T-helper 1 cell (primary cell): ENCODE data around the gene MAP3K7CL.

ENCODE experiments used
- DNase-seq, 5 donors: peaks; one replicate each; pipeline ENCODE4 v3.0.0-alpha.2; 2012 to 2020

MAP3K7CL gene

DNA sequence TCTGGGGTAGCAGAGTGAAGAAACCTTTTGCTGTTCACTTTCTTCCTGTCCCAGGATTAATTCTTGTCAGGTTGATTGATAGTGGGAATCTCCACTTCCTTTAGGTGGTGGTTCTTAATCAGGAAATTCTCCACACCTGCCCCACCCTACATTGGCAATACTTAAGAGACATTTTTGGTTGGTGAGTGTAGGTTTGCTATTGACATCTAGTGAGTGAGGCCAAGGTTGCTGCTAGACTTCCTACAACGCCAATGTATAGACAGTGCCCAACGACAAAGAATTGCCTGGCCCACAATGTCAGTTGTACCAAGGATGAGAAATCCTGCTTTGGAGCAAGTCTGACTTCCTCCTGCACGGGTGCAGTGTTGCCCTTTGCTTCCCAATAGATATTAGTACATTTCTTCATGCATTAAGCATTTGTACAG lies 38.5 kb downstream of the MAP3K7CL start:
- DNase-seq: no peak

- DNase-seq: no peak
These were observed 40.5 kb downstream of the MAP3K7CL start for GRCh38 chr21:29170944-29171343.

GRCh38 chr21:29172282-29172681 lies 41.8 kb downstream of the MAP3K7CL start:
- no peak for DNase-seq

DNA sequence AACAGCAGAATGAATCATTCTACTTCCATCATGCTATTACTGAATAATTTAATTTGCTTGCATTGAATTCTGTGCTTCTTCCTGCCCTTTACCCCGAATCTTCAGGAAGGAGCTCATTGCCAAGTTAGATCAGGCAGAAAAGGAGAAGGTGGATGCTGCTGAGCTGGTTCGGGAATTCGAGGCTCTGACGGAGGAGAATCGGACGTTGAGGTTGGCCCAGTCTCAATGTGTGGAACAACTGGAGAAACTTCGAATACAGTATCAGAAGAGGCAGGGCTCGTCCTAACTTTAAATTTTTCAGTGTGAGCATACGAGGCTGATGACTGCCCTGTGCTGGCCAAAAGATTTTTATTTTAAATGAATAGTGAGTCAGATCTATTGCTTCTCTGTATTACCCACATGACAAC lies 44.2 kb downstream of the MAP3K7CL start:
- no peak for DNase-seq

DNA sequence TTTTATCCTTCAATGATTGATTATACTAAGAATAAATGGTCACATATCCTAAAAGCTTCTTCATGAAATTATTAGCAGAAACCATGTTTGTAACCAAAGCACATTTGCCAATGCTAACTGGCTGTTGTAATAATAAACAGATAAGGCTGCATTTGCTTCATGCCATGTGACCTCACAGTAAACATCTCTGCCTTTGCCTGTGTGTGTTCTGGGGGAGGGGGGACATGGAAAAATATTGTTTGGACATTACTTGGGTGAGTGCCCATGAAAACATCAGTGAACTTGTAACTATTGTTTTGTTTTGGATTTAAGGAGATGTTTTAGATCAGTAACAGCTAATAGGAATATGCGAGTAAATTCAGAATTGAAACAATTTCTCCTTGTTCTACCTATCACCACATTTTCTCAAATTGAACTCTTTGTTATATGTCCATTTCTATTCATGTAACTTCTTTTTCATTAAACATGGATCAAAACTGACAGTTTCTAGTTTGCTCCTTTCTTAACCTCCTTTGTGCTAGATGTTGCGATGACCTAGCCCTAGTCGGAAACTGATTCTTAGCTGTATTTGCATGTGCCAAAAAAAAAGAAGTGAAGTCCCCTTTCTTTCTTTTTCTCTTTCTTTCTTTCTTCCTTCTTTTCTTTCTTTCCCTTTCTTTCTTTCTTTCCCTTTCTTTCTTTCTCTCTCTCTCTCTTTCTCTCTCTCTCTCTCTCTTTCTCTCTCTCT lies 45.1 kb downstream of the MAP3K7CL start:
- DNase-seq: no peak

GRCh38 chr21:29176471-29177120 lies 46.2 kb downstream of the MAP3K7CL start:
- DNase-seq: no peak

GRCh38 chr21:29177800-29178199 lies 47.4 kb downstream of the MAP3K7CL start:
- DNase-seq: no peak

GRCh38 chr21:29178926-29179325 lies 48.5 kb downstream of the MAP3K7CL start:
- DNase-seq: no peak

GRCh38 chr21:29179503-29179902 lies 49.1 kb downstream of the MAP3K7CL start:
- no peak for DNase-seq

- DNase-seq: peak in 1 of 5 donors; percentile 52
These were observed 51.5 kb downstream of the MAP3K7CL start for GRCh38 chr21:29181799-29182470.

- no peak for DNase-seq
These were observed 52.2 kb downstream of the MAP3K7CL start for GRCh38 chr21:29182691-29183092.

DNA sequence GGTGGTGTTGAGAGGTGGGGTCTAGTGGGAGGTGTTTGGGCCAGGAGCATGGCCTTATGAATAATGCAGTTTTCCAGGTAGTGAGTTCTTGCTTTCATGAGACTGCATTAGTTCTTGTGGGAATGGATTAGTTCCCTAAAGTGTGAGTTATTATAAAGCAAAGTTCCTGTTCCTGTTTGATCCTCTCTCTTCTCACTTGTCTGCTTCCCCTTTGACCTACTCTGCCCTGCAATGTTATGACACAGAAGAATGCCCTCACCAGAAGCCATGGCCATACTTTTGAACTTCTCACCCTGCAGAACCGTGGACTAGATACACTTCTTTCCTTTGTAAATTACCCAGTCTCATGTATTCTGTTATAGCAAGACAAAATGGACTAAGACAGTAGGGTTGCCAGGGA lies 53.6 kb downstream of the MAP3K7CL start:
- no peak for DNase-seq

DNA sequence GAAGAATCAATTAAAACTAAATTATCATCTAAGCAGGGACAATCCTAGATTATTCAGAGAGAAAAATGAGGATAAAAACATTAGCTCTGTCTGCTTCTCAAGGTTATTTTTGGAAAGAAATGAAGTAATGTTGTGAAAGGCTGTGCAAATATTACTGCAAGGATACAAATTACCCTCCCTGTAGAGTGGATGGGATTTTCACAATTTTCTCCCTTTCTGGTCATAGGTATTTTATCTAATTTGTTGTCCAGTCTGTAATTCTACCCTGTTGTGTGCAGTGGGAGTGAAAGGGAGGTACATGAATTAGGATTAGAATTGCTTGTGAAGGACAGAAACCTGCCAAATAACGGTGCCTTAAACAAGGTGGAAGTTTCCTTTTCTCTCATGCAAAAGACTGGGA lies 54.7 kb downstream of the MAP3K7CL start:
- no peak for DNase-seq

- DNase-seq: no peak
These were observed 55.2 kb downstream of the MAP3K7CL start for GRCh38 chr21:29185633-29186032.

GRCh38 chr21:29186246-29186645 lies 55.8 kb downstream of the MAP3K7CL start:
- no peak for DNase-seq

DNA sequence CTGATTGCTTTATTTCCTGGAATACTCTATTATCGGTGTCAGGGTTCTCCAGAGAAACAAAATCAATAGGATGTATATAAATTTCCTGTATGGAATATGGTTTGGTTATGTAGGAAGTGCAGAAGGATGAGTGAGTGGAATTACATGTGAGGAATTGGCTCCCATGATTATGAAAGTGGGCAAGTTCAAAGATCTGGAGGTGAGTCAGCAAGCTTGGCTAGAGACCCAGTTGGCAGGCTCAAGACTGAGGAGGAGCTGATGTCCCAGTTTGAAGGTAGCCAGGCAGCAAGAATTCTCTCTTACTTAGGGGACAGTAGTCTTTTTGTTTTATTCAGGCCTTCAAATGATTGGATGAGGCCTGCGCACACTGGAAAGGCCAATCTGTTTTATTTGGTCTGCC lies 57.5 kb downstream of the MAP3K7CL start:
- DNase-seq: no peak

- DNase-seq: no peak
These were observed 58.9 kb downstream of the MAP3K7CL start for GRCh38 chr21:29189353-29189752.

GRCh38 chr21:29190923-29191331 lies 60.5 kb downstream of the MAP3K7CL start:
- no peak for DNase-seq

DNA sequence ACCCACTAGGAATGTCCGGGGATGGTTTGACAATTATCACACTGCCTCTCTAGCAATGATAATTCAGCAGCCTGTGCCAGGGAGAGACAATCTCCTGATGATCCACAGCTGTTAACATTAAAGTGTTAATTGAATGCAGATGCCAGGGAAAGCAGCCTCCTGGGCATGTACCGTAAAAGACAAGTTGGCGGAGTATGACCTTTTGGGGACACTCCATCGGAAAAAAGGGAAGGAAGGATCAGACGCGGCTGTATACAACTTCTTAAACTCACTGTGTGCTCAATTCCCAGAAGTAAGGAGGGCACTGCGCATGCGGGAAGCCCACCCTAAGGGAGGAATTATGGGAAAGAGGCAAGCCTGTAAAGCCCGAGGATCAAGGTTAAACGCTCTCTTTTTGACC lies 62.6 kb downstream of the MAP3K7CL start:
- DNase-seq: no peak

GRCh38 chr21:29193901-29194300 lies 63.5 kb downstream of the MAP3K7CL start:
- DNase-seq: no peak

GRCh38 chr21:29194342-29194741 lies 63.9 kb downstream of the MAP3K7CL start:
- no peak for DNase-seq

DNA sequence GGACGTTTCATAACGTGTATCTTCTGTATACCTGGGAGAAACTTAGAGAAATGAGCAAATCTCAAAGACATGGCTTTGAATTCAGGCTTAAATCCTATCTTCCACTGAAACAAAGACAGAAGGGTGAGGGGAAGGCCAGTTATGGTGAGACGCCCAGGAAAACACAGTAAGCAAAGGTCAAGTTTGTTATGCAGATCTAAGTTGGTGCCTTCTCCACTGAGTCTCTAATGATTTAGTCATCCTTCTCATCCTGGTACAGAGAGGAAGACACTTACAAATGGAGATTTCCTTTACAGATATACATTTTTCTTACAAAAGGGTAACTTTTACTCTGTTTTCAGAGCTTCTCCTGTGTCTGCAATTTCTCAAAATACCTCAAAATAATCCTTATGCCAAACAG lies 64.4 kb downstream of the MAP3K7CL start:
- no peak for DNase-seq

GRCh38 chr21:29195981-29196669 lies 65.7 kb downstream of the MAP3K7CL start:
- DNase-seq: peak in 4 of 5 donors; percentile 32 to 89 (median 40)
